ENCODE results near the gene NRXN3.

Gene NRXN3

GRCh38 chr14:78747813-78748212, 577.6 kb downstream of the NRXN3 start:
- no peak for DNase-seq

GRCh38 chr14:78752518-78753188, 582.5 kb downstream of the NRXN3 start:
- DNase-seq: peak; percentile 37

GRCh38 chr14:78754059-78754458, 583.9 kb downstream of the NRXN3 start:
- DNase-seq: no peak

- peak; percentile 87 for DNase-seq
Observed at GRCh38 chr14:78758333-78758732, 588.2 kb downstream of the NRXN3 start.

- no peak for DNase-seq
Observed at GRCh38 chr14:78762331-78762730, 592.2 kb downstream of the NRXN3 start.

- no peak for DNase-seq
Observed at GRCh38 chr14:78763746-78764145, 593.6 kb downstream of the NRXN3 start.

GRCh38 chr14:78764240-78764639, 594.1 kb downstream of the NRXN3 start:
- DNase-seq: no peak

- DNase-seq: no peak
Observed at GRCh38 chr14:78764645-78765044, 594.5 kb downstream of the NRXN3 start.

- no peak for DNase-seq
Observed at GRCh38 chr14:78767436-78767835, 597.3 kb downstream of the NRXN3 start.

- no peak for DNase-seq
Observed at GRCh38 chr14:78782551-78782950, 612.4 kb downstream of the NRXN3 start.

- no peak for DNase-seq
Observed at GRCh38 chr14:78785265-78785664, 615.1 kb downstream of the NRXN3 start.

- no peak for DNase-seq
Observed at GRCh38 chr14:78788467-78789360, 618.5 kb downstream of the NRXN3 start.

- DNase-seq: peak; percentile 42
Observed at GRCh38 chr14:78790271-78790670, 620.1 kb downstream of the NRXN3 start.

- DNase-seq: peak; percentile 69
Observed at GRCh38 chr14:78798757-78799156, 628.6 kb downstream of the NRXN3 start.

GRCh38 chr14:78805570-78805969, 635.4 kb downstream of the NRXN3 start:
- DNase-seq: no peak

GRCh38 chr14:78823035-78823434, 652.9 kb downstream of the NRXN3 start:
- DNase-seq: peak; percentile 32

- DNase-seq: no peak
Observed at GRCh38 chr14:78823516-78823915, 653.3 kb downstream of the NRXN3 start.

- no peak for DNase-seq
Observed at GRCh38 chr14:78829274-78829673, 659.1 kb downstream of the NRXN3 start.

- DNase-seq: peak; percentile 33
Observed at GRCh38 chr14:78834766-78835451, 664.7 kb downstream of the NRXN3 start.

- peak; percentile 47 for DNase-seq
Observed at GRCh38 chr14:78835909-78836308, 665.7 kb downstream of the NRXN3 start.

- DNase-seq: peak; percentile 95
Observed at GRCh38 chr14:78836777-78837176, 666.6 kb downstream of the NRXN3 start.

- no peak for DNase-seq
Observed at GRCh38 chr14:78838959-78839358, 668.8 kb downstream of the NRXN3 start.

- peak; percentile 69 for DNase-seq
Observed at GRCh38 chr14:78840898-78841297, 670.7 kb downstream of the NRXN3 start.

- DNase-seq: no peak
Observed at GRCh38 chr14:78847801-78848200, 677.6 kb downstream of the NRXN3 start.
